Natural killer cell treated with Interleukin-12 subunit alpha and Interleukin-12 subunit beta and Interleukin-15 and Interleukin-18, amount 100 ng/mL, for 72 hours (primary cell): ENCODE data around the gene ARHGAP26. TPM values are rescaled to one million over a fixed set of nuclear protein-coding genes. Genes with fewer than 3 reads are reported as not detected.
A peak's percentile ranks its signal among the peaks of the same experiment; 100 is the strongest.

Experiments
- ATAC-seq, 2 donors: fragments of 150-1000 bp; cut with Tn5 transposase in 1 of 2; sonication (Bioruptor Pico), chemical (Tn5 transposase) in 1 of 2; 2 replicates each; pipeline ENCODE4 v1.10.0; 2021
- DNase-seq: peaks from one replicate; pipeline ENCODE4 v3.0.0; 2022; ENCODE audit warnings: low spot score
- H3K27ac Mint-ChIP-seq, 2 donors: 1 replicate in 1 of 2; 2 replicates in 1 of 2; pipeline ENCODE4 v1.8.0; 2022; ENCODE audit warnings: mixed read lengths in 2 of 2, mild to moderate bottlenecking in 1 of 2, moderate library complexity in 1 of 2
- H3K27me3 Mint-ChIP-seq, 2 donors: 1 replicate in 1 of 2; 2 replicates in 1 of 2; pipeline ENCODE4 v1.8.0; 2022; ENCODE audit warnings: mixed read lengths in 2 of 2
- H3K36me3 Mint-ChIP-seq: one replicate; pipeline ENCODE4 v1.8.0; 2022; ENCODE audit warnings: mixed read lengths
- H3K4me1 Mint-ChIP-seq, 2 donors: 1 replicate in 1 of 2; 2 replicates in 1 of 2; pipeline ENCODE4 v1.8.0; 2022; ENCODE audit warnings: low read depth in 2 of 2, mixed read lengths in 2 of 2, mild to moderate bottlenecking in 1 of 2
- H3K4me3 Mint-ChIP-seq: one replicate; pipeline ENCODE4 v1.8.0; 2022; ENCODE audit warnings: mixed read lengths
- H3K9me3 Mint-ChIP-seq: 2 replicates; pipeline ENCODE4 v1.8.0; 2022; ENCODE audit warnings: mixed read lengths
- total RNA-seq, 2 donors: library from RNA; stranded (reverse); gene quantifications; one replicate each; pipeline ENCODE4 v1.2.3, GENCODE V29; 2022

Gene ARHGAP26
- total RNA-seq, 2 donors from 2014 or later: 109 to 110 TPM

DNA sequence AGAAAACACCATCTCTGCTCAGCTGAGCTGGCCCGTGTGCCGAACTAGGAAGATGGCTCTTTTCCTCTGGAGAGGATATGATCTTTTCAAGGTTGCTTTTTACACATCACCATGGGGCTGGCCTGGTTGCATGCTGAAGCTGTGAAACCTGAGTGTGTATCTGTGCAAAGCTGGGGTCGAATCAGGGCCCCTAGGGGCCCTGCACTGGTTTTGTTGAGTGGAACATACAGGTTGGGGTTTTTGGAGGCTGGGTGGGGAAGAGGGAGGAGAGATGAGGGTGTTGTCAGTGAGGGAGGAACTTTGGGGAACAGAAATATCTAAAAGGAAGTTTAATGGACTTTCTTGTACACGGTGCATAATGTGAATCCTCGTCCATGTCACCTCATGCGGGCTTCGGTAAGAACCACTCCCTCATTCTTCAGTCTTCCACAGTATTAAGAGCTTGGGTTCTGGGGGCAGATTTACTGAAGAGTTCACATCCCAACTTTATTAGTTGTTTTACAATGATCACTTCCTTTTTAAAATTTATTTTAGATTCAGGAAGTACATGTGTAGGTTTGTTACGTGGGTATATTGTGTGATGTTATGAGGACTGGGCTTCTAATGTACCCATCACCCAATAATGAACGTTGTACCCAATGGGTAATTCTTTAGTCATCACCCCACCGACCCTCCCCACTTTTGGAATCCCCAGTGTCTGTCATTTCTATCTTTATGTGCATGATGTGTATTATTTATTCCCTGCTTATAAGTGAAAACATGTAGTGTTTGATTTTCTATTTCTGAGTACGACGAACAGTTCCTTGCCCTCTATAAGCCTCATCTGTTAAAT, 395.1 kb downstream of the ARHGAP26 start:
- Mint-ChIP-seq H3K4me3 (no peak overlapping the region), H3K27ac (peak overlapping the region in 1 of 2 donors; percentile 73), H3K36me3 (peaks cover 12% of the 10 kb centered on the region), H3K4me1 (peaks cover 22 to 42% of the 10 kb centered on the region in 2 donors), H3K9me3 (no peaks in the 10 kb centered on the region), H3K27me3 (no peaks in the 10 kb centered on the region)
- DNase-seq (no peak), ATAC-seq (no peak)

DNA sequence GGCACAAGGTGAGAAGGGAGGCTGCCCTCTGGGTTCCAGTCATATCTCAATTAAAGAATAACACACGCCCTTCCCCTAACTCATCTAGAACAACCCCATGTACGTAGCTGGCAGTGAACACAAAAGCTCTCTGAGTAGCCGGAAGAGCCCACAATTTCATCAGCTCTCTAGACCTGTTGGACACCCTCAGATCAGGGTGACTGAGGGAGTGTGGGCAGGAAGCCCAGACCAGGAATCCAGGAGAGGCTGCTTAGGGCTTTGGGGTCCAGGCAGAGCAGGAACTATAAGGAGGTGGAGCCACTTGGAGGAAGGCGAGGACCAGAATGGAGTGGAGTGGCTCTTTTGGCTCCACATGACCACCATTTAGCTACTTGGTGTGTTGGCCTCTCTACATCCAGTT, 395.9 kb downstream of the ARHGAP26 start:
- H3K4me3 Mint-ChIP-seq: no peak overlapping the region
- H3K4me1 Mint-ChIP-seq: peaks cover 22 to 42% of the 10 kb centered on the region in 2 donors
- no peak for DNase-seq
- no peaks in the 10 kb centered on the region for H3K27me3 Mint-ChIP-seq
- peaks cover 18% of the 10 kb centered on the region for H3K36me3 Mint-ChIP-seq
- no peaks in the 10 kb centered on the region for H3K9me3 Mint-ChIP-seq
- peak overlapping the region in 1 of 2 donors; percentile 73 for H3K27ac Mint-ChIP-seq
- ATAC-seq: no peak

DNA sequence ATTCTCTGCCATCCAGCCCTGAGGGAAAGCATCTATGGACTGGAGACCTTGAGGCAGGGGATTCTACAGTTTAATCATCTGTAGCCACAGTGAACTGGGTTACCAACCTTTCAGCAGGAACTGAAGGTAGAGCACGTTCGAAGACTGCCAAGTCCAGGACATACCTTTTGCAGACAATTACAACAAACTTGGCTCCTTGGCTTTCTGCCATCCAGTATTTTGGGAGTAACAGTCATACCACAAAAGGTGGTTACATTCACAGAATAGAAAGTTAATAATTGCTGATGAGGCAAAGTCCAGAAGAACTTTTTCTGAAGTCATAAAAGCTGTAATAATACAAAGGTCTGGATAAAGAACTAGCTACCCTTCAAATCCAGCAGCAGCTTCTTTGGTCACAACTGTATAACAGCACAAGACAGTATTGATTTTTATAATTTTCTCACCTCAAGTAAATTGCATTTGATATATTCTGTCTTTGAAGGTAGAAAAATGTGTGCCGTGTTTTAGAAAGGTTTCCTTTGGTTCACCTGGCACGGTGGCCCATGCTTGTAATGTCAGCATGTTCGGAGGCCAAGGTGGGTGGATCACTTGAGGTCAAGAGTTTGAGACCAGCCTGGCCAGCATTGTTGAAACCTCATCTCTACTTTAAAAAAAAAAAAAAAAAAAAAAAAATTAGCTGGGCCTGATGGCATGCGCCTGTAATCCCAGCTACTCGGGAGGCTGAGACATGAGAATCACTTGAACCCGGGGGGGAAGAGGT, 396.7 kb downstream of the ARHGAP26 start:
- Mint-ChIP-seq H3K36me3 (peaks cover 13% of the 10 kb centered on the region), H3K9me3 (no peaks in the 10 kb centered on the region), H3K27ac (peak overlapping the region in 1 of 2 donors; percentile 73), H3K27me3 (no peaks in the 10 kb centered on the region), H3K4me3 (no peak overlapping the region), H3K4me1 (peaks cover 15 to 40% of the 10 kb centered on the region in 2 donors)
- ATAC-seq (no peak), DNase-seq (no peak)

DNA sequence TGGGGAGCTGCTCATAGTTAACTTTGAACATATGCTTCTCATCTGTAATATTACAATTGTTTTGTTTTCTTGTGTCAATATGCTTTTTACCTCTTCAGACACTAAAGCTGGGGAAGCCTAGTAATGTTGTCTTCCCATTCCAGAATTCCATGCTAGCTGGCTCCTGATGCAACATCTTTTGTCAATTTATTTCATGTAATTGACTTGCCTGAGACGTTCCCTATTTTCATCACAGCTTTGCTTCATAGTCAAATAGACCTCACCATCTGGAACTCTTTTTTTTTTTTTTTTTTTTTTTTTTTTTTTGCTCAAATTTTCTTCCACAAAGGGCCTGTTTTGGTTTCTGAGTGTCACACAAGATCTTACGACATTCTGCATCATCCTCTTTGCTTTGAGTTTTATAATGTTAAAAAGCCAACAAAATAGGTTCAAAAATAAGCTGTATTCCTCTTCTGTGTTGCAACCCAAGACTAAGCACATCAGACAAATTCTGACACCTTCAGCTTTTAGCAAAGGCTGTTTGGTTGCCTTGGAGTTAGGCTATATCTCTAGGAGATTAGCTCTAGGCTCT, 398.1 kb downstream of the ARHGAP26 start:
- no peak overlapping the region for H3K4me3 Mint-ChIP-seq
- ATAC-seq (no peak), DNase-seq (no peak)
- no peaks in the 10 kb centered on the region for H3K27me3 Mint-ChIP-seq
- peaks cover 11% of the 10 kb centered on the region for H3K36me3 Mint-ChIP-seq
- H3K9me3 Mint-ChIP-seq: no peaks in the 10 kb centered on the region
- H3K27ac Mint-ChIP-seq: no peak overlapping the region
- H3K4me1 Mint-ChIP-seq: peaks cover 12 to 36% of the 10 kb centered on the region in 2 donors

DNA sequence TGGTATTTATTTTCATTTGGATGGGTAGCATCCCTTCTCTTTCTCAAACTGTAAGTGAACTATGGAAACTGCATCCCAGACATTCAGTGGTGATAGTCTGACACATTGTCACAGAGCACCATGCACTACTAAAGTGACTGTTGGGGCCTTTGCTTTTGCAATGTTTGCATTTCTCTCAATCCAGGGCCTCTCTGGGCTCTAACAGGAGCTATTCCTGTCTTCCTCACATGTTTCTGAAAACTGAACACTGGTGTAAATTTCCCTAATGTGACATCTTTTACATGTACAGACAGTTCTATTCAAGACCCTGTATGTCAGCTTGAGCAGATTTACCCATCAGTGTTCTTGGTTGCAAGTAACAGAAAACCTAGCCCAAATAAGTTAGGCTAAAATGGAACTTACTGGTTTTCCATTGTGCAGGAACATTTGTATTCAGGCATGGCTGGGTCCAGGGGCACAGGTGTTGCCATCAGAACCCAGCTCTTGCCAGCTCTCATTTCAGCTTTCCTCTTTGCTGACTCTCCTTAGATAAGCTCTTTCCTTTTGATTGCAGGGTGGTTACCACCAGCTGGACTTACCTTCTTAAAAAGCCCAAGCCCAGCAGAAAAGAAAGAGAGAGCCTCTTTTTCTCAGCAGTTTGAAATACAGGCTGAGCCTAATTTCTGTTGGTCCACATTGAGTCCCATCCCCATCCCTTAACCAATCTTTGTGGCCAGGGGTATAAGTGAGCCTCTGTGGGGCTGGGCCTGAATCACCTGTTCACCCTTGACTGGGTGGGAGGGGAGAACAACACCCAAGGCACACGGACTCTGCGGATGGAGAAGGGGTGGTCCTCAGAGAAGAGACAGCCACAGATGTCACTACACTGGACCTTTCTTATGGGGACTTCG, 399.0 kb downstream of the ARHGAP26 start:
- H3K9me3 Mint-ChIP-seq: no peaks in the 10 kb centered on the region
- ATAC-seq: no peak
- H3K27ac Mint-ChIP-seq: no peak overlapping the region
- peaks cover 12 to 43% of the 10 kb centered on the region in 2 donors for H3K4me1 Mint-ChIP-seq
- H3K27me3 Mint-ChIP-seq: no peaks in the 10 kb centered on the region
- DNase-seq: no peak
- H3K36me3 Mint-ChIP-seq: peaks cover 11% of the 10 kb centered on the region
- H3K4me3 Mint-ChIP-seq: no peak overlapping the region

DNA sequence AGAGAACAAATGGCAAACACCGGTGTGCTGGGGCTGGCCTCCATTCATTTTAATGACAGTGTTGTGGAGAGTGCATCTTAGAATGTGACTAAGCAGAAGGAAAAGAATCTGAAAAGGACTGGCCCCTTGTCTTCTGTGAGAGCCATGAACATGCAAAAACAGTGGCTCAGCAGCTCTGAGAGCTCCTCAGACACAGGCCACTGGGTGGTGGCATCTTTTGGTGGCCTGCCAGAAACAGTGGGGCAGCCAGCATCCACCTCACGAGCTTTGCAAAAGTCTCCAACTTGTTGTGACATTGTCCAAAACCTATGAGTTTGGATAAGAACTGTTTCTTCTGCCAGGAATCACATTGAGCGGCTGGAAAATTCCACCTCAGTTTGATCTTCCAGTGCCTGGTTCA, 399.9 kb downstream of the ARHGAP26 start:
- peak overlapping the region in 1 of 2 donors; percentile 54 for H3K27ac Mint-ChIP-seq
- peaks cover 18 to 45% of the 10 kb centered on the region in 2 donors for H3K4me1 Mint-ChIP-seq
- no peaks in the 10 kb centered on the region for H3K27me3 Mint-ChIP-seq
- H3K9me3 Mint-ChIP-seq: no peaks in the 10 kb centered on the region
- DNase-seq (no peak), ATAC-seq (no peak)
- peaks cover 11% of the 10 kb centered on the region for H3K36me3 Mint-ChIP-seq
- H3K4me3 Mint-ChIP-seq: no peak overlapping the region

DNA sequence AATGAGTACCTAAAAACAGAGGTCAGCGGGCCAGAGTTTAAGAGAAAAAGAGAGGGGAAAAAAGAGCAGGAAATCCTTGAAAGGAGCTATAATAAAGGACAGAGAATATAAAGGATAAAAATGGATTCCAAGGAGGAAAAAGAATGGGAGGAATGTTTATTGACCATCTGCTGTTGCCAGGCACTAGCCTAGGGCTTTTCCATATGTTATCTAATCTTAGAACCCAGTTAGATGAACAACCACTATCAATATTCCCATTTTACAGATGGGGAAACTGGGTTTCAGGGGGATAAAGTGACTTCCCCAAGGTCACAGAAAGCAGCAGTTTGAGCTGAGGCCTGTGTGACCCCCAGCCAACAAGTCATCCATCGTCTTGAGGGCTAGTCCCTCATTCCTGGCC, 400.8 kb downstream of the ARHGAP26 start:
- H3K36me3 Mint-ChIP-seq: peaks cover 11% of the 10 kb centered on the region
- no peak overlapping the region for H3K4me3 Mint-ChIP-seq
- ATAC-seq: no peak
- peaks cover 20 to 41% of the 10 kb centered on the region in 2 donors for H3K4me1 Mint-ChIP-seq
- H3K9me3 Mint-ChIP-seq: no peaks in the 10 kb centered on the region
- no peaks in the 10 kb centered on the region for H3K27me3 Mint-ChIP-seq
- no peak for DNase-seq
- H3K27ac Mint-ChIP-seq: peak overlapping the region in 1 of 2 donors; percentile 54

DNA sequence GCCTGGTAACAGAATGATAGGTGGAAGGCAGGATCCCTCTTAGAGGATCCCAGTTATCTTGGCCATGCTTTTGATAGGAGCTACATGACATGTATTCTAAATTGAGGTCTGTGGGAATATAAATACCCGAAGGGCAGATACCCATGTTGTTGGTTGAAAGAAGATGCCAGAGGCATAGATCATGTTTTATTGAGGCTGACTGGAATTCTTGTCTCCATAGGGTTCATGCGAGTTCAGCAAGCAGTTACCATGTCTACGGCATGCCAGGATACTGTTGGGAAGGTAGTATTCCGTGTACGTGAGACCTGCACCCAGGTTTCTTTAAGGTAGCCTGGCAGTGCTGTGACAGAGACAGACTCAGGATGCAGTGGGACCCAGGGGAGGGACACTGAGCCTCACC, 402.6 kb downstream of the ARHGAP26 start:
- Mint-ChIP-seq H3K27me3 (no peaks in the 10 kb centered on the region), H3K4me1 (peaks cover 18 to 35% of the 10 kb centered on the region in 2 donors), H3K27ac (peak overlapping the region in 1 of 2 donors; percentile 58), H3K36me3 (peaks cover 11% of the 10 kb centered on the region), H3K4me3 (no peak overlapping the region), H3K9me3 (no peaks in the 10 kb centered on the region)
- DNase-seq (no peak), ATAC-seq (no peak)

DNA sequence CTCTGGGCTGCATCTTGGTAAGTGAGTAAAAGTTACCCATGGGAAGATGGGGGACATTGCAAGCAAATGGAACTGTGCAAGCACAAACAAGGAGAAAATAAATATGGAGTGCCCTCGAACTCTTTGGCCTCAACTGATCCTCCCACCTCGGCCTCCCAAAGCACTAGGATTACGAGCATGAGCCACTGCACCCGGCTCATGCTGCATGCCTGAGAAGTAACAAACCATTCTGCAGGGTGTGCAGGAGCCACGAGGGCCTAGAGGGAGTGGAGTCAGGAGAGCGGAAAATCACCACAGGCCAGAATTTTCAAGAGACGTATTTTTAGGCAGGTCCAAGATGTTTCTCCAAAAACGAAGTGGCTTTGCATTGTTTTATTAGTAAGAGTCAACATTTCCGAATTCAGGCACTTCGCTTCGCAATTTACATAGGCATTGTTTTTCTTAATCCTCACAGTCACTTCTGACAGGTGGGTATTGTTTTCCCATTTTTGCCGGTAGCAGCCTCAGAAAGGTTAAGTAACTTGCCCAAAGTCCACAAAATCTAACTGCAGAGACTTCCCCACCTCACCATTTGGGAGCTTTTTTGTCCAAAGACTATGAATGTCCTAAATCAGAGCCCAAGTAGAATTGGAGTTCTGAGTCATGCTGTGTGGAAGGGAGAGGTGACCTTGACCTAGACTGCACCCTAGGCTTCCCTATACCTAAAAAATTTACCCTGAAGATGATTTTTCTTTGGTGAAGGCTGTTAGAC, 403.1 kb downstream of the ARHGAP26 start:
- Mint-ChIP-seq H3K27me3 (no peaks in the 10 kb centered on the region), H3K27ac (peak overlapping the region in 1 of 2 donors; percentile 58), H3K9me3 (no peaks in the 10 kb centered on the region), H3K4me3 (no peak overlapping the region), H3K36me3 (peaks cover 11% of the 10 kb centered on the region), H3K4me1 (peaks cover 15 to 35% of the 10 kb centered on the region in 2 donors)
- ATAC-seq: no peak
- no peak for DNase-seq

DNA sequence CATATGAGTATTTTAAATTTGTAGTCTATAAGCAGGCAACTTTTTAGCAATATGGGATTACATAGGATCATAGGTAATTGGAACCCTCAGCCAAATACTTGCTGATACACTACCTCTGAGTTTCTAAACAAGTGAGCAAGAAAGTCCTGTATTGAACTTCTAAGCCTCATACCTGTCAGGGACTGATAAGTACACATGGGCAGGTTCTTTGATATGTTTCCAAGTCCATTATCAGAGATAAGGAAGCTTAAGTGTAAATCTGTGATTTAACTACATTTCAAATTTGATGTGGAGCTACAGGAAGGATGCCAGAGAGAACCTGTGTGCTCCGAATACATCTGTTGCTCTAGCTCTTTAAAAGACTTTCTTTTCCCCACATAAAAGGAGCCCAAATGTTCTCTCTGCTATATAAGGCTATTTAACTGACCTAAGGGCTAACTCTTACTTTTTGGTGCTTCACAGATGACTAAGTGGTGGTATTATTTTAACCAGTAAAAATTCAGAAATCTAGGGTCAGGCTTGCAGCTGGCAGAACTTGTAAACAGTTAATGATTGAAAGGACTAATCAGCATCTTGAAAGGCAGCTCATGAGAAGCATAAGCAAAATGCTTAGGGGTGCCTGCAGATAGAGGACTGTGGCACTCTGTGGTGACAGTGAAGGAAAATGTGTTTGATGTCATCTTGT, 404.7 kb downstream of the ARHGAP26 start:
- no peaks in the 10 kb centered on the region for H3K9me3 Mint-ChIP-seq
- no peak overlapping the region for H3K4me3 Mint-ChIP-seq
- H3K36me3 Mint-ChIP-seq: peaks cover 15% of the 10 kb centered on the region
- peak overlapping the region in 1 of 2 donors; percentile 73 for H3K27ac Mint-ChIP-seq
- peaks cover 18 to 33% of the 10 kb centered on the region in 2 donors for H3K4me1 Mint-ChIP-seq
- DNase-seq (no peak), ATAC-seq (no peak)
- H3K27me3 Mint-ChIP-seq: no peaks in the 10 kb centered on the region

DNA sequence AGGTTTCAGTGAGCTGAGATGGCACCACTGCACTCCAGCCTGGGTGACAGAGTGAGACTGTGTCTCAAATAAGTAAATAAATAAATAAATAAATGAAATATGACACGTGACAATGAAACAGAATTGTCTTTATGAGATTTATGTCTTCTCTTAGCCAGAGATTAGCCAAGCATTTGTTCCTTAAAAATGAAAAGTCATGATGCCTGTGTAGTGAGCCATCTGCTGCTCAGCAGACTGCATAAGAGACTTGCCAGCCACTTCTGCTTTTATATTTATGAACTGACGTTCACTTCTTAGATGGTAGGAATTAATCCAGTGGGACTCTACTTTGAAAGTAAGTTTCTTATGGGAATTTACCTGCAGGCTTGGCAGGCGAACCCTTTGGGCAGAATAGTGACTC, 405.9 kb downstream of the ARHGAP26 start:
- peaks cover 29 to 43% of the 10 kb centered on the region in 2 donors for H3K4me1 Mint-ChIP-seq
- peaks cover 20% of the 10 kb centered on the region for H3K36me3 Mint-ChIP-seq
- ATAC-seq (no peak), DNase-seq (no peak)
- no peak overlapping the region for H3K27ac Mint-ChIP-seq
- H3K4me3 Mint-ChIP-seq: no peak overlapping the region
- no peaks in the 10 kb centered on the region for H3K9me3 Mint-ChIP-seq
- no peaks in the 10 kb centered on the region for H3K27me3 Mint-ChIP-seq

DNA sequence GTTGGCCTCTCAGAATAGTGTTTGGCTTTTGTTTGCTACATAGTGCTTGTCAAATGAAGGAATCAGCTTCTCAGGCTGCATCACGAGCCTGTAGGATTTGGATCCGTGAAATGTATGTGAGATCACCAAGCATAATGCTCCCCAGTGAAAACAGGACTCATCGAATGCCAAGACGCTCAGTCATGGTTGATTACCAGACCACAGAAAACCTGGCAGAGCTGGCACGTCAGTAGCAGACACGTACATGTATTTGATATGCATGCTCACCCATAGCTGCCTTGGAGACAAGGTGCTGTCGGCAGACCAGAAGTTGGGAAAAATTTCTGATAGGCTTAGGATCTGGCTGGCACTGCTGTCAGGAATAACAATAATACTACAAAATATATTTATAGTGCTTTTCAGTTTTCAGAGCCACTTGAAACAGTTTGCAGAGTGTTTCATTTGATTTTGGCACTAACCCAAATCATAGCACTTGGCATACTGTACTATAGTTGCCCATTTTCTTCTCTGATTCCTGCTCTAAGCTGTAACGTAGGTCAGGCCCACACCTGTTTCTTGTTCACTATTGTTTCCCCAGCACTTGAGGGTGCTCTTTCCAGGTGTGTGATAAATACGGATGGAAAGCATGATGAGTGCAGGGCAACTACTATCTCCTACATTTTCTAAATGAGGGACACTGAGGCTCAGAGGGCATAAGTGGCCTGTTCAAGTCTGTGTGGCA, 407.2 kb downstream of the ARHGAP26 start:
- H3K36me3 Mint-ChIP-seq: peaks cover 34% of the 10 kb centered on the region
- peaks cover 43 to 48% of the 10 kb centered on the region in 2 donors for H3K4me1 Mint-ChIP-seq
- peaks cover 3% of the 10 kb centered on the region for H3K9me3 Mint-ChIP-seq
- DNase-seq (no peak), ATAC-seq (no peak)
- no peak overlapping the region for H3K4me3 Mint-ChIP-seq
- H3K27ac Mint-ChIP-seq: peak overlapping the region in 1 of 2 donors; percentile 10
- H3K27me3 Mint-ChIP-seq: no peaks in the 10 kb centered on the region
